Ovary (tissue), 9 donors: ENCODE results near the gene TGIF2. TPM values are rescaled to one million over a fixed set of nuclear protein-coding genes. Genes with fewer than 3 reads are reported as not detected.
A peak's percentile ranks its signal among the peaks of the same experiment; 100 is the strongest.
"Not testable (repeated sequence)": the region's sequence is repeated elsewhere in the genome, so short reads cannot be mapped to it uniquely, and the experiment has no call there.

Experiments
- DNase-seq, 5 donors: peaks; one replicate each; pipeline ENCODE4 v3.0.0-alpha.2; 2019 to 2020
- H3K27ac ChIP-seq, 2 donors: fragments of 200-600 bp; one replicate each; pipeline versions ENCODE4 v1.5.1 to v1.8.0; 2019 to 2022
- H3K27me3 ChIP-seq: fragments of 200-600 bp; one replicate; pipeline ENCODE4 v1.8.0; 2022
- H3K36me3 ChIP-seq: fragments of 200-600 bp; sonication (generic); one replicate; pipeline ENCODE4 v1.5.1; 2019
- H3K4me1 ChIP-seq: one replicate; pipeline ENCODE4 v1.8.1; 2013; ENCODE audit warnings: mild to moderate bottlenecking, moderate library complexity; ENCODE audit not compliant: insufficient read depth
- H3K4me3 ChIP-seq: fragments of 200-600 bp; sonication (generic); one replicate; pipeline ENCODE4 v1.5.1; 2017
- H3K9me3 ChIP-seq, 2 donors: fragments of 200-600 bp in 1 of 2; sonication (generic) in 1 of 2; one replicate each; pipeline versions ENCODE4 v1.5.1 to v1.8.1; 2013 to 2019; ENCODE audit warnings: mild to moderate bottlenecking in 1 of 2, moderate library complexity in 1 of 2
- CTCF ChIP-seq, 3 donors: fragments of 450-650 bp in 2 of 3; fragments of 200-600 bp in 1 of 3; IDR thresholded peaks; one replicate each; pipeline versions ENCODE4 v1.5.1 to v1.8.0; 2016 to 2022; ENCODE audit warnings: antibody characterized with exemption in 3 of 3, mild to moderate bottlenecking in 1 of 3
- EP300 ChIP-seq: sonication (generic); formaldehyde crosslinking; IDR thresholded peaks from one replicate; pipeline ENCODE4 v1.6.1; 2017; ENCODE audit warnings: antibody characterized with exemption
- POLR2A ChIP-seq: fragments of 450-650 bp; IDR thresholded peaks from one replicate; pipeline ENCODE4 v1.6.1; 2017; ENCODE audit warnings: antibody characterized with exemption, mild to moderate bottlenecking, moderate library complexity
- WGBS, 3 donors: extraction: QIAGEN DNeasy Blood & Tissue Kit in 1 of 3; methylation state at CpG; one replicate each; pipeline versions ENCODE4 v1.1.5 to v1.1.7; 2013 to 2017; 5-methylcytosine and 5-hydroxymethylcytosine counted together
- intact Hi-C, 4 donors: fragments of 100-400 bp; cut with DNase I; formaldehyde crosslinking; loops; one replicate each; pipeline versions ENCODE4 v1.11.0 to v1.15.1; 2022 to 2023
- polyA plus RNA-seq, 2 donors: library from polyadenylated mRNA; stranded (reverse); fragments of 200-250 nt in 1 of 2; fragments of 350-450 nt in 1 of 2; fragmentation: Illumina TruSeq in 1 of 2; extraction: RNeasy Lipid Tissue Mini Kit (QIAGEN cat#74804) in 1 of 2; gene quantifications; one replicate each; pipeline ENCODE4 v1.2.3, GENCODE V29; 2013 to 2014
- total RNA-seq, 7 donors: library from RNA; depleted of rRNA in 2 of 7; stranded (reverse); fragments of >200 nt in 2 of 7; fragmentation: NEBNext Ultra II Directional in 3 of 7; extraction: Animal tissue kit (Norgen Biotek cat#: 25700) in 3 of 7; gene quantifications; one replicate each; pipeline versions ENCODE4 v1.1.0 to v1.2.4, GENCODE V29; 2016 to 2023
- donor health status: DM: no; HTN: no; CAD: no; lungs with moderate emphysema.
- donor health status: DM: no; HTN: no; CAD: no.
- donor health status: Bipolar disorder and iron deficiency.
- donor health status: DM: yes; HTN: yes; CAD: no.
- donor health status: DM: no; HTN: no; CAD: no.
- donor health status: DM: yes; HTN: yes; CAD: no.

The TGIF2 gene
- total and polyA plus RNA-seq, 9 donors = 12.6 to 39.2 (median 24.8) TPM

DNA sequence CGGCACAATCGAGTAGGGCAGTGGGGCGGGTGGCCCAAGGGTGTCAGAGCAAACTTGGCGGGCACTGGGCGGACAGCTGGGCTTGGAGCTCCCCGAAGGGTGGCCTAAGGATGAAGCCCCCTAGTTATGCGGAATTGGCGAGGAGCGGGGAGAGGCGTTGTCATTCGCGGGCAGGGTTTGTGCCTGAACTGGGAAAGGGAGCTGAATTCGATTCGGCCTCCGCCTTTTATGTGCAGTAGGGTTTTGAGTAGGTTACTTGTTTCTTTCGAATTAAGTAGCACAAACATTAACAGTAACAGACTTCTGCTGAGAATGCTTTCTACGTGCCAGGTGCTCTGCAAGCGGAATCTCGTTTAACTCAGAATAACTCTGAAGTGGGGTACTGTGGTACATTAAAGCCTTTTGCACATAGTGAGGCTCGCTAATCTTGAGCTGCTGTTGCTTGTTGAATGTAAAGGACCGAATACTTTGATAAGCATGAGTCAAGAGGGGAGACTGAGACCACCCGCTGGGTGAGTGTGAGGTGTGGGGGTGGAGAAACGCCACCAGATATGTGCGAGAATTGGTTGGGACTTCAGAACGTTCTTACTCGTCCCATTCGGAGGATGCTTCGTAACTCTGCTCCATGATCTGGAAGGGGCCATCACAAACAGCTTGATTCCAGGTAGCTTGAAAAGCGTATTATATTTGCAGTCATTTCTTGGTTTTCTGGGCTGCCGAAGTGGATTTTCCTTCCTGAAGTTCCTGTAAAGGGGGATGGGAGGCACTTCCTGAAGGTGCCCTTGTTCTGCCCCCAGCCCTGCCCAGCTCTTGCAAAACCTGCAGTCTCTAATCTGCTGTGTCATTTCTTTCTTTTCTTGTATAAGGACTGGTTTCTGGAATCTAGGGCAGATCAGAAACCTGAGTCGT is 33.0 kb downstream of the TGIF2 start:
- Histone ChIP-seq H3K4me3 (peak overlapping the region; percentile 88), H3K9me3 (no peaks in the 10 kb centered on the region), H3K36me3 (no peaks in the 10 kb centered on the region), H3K4me1 (peaks cover 8% of the 10 kb centered on the region), H3K27ac (peak overlapping the region; percentile 50 to 52), H3K27me3 (no peaks in the 10 kb centered on the region)
- TF ChIP-seq CTCF (IDR thresholded peaks at IDR 0.05) (no peak), POLR2A (no peak), EP300 (no peak)
- intact Hi-C loops = loop anchor here in 2 of 4 donors (5.0 to 10.0 kb wide), 2 partner anchors 49 to 402 kb away; no protein-coding TSS in a partner anchor
- WGBS, 3 donors = 2 to 3% (median 2%) methylated on average over 31 of the region's 31 CpGs
- DNase-seq = no peak

DNA sequence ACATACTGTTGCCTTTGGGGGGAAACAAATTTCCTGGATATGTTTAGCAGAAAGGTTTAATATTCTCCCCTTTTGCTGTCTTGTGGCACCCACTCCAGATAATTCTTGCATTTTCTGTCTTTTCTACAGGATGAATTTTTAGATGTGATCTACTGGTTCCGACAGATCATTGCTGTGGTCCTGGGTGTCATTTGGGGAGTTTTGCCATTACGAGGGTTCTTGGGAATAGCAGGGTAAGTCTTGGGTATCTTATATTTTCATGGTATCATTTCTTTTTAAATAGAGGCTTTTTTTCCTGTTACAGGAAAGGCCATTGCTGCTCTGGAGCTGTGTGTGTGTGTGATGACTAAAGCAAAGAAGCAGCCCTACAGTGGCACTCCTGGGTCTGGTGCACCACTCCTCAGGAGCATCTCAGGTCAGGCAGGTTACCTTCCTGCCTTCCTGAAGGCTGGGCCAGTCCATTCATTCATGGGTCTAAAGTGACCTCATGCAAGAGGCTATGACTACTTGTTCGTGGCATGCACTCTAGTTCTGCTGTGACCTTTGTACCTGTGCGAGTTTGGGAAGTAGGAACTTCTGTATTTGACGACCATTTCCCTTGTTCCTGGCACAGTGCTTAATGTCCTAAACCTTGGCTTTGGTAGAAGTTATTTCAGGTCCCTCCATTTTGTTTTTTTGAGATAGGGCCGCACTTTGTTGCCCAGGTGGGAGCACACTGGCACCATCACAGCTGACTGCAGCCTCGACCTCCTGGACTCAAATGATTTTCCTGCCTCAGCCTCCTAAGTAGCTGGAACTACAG is 34.4 kb downstream of the TGIF2 start:
- H3K27me3 ChIP-seq = no peaks in the 10 kb centered on the region
- H3K9me3 ChIP-seq = no peaks in the 10 kb centered on the region
- no peaks in the 10 kb centered on the region for H3K36me3 ChIP-seq
- no peak for TF ChIP-seq CTCF (IDR thresholded peaks at IDR 0.05)
- TF ChIP-seq EP300 = no peak
- 78 to 81% (median 78%) methylated on average over 7 of the region's 7 CpGs for WGBS, 3 donors
- no peak for DNase-seq
- intact Hi-C loops = loop anchor here in 2 of 4 donors (5.0 to 10.0 kb wide), 2 partner anchors 50 to 403 kb away; no protein-coding TSS in a partner anchor
- no peak overlapping the region for H3K4me3 ChIP-seq
- H3K4me1 ChIP-seq = peaks cover 8% of the 10 kb centered on the region
- H3K27ac ChIP-seq = no peak overlapping the region

GRCh38 chr20:36608388-36608728 is 35.0 kb downstream of the TGIF2 start:
- WGBS, 3 donors = 84 to 91% (median 89%) methylated on average over 6 of the region's 6 CpGs

DNA sequence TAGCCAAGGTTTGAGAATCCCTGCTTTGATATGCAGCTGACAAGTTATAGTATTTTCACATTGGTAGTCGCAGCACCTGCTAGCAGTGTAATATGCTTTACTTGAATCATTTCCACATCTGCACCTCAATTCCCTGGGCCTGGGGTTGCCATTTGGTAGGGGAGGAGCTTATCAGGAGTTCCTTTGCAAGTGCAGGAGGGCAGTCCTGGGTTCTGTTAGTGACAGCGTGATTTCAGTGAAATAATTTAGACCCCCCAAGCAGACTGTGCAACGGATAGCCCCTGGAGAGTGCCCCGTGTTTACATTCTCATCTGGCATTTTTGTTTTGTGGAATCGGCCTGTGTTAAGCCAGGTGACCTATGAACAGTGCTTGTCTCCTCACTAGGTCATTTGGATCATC is 38.2 kb downstream of the TGIF2 start:
- intact Hi-C loops = loop anchor here in 2 of 4 donors (5.0 to 10.0 kb wide), 4 partner anchors 131 to 273 kb away; a partner anchor contains a TSS
- H3K27ac ChIP-seq = no peak overlapping the region
- peaks cover 3% of the 10 kb centered on the region for H3K4me1 ChIP-seq
- no peaks in the 10 kb centered on the region for H3K9me3 ChIP-seq
- no peaks in the 10 kb centered on the region for H3K36me3 ChIP-seq
- H3K27me3 ChIP-seq = no peaks in the 10 kb centered on the region
- no peak for DNase-seq
- 59 to 82% (median 65%) methylated on average over 5 of the region's 5 CpGs for WGBS, 3 donors
- TF ChIP-seq EP300 (no peak), CTCF (IDR thresholded peaks at IDR 0.05) (no peak), POLR2A (no peak)
- no peak overlapping the region for H3K4me3 ChIP-seq

More at GRCh38 chr20:36608388-36608728, 35.0 kb downstream of the TGIF2 start:
- H3K9me3 ChIP-seq, H3K4me3 ChIP-seq, DNase-seq, H3K27me3 ChIP-seq, H3K36me3 ChIP-seq, H3K27ac ChIP-seq, H3K4me1 ChIP-seq: not testable (repeated sequence)
- intact Hi-C loops = loop anchor here in 2 of 4 donors (5.0 to 10.0 kb wide), 2 partner anchors 51 to 404 kb away; no protein-coding TSS in a partner anchor
